Thyroid gland (tissue), 4 donors: Measurements from ENCODE around the gene CDK16.
A peak's percentile ranks its signal among the peaks of the same experiment; 100 is the strongest.

Source experiments
- CTCF ChIP-seq, 6 experiments: fragments of 200-600 bp in 3 of 6; fragments of 450-650 bp in 3 of 6; sonication (generic) in 3 of 6; IDR thresholded peaks; one replicate each; pipeline ENCODE4 v1.5.1; 2016 to 2019; ENCODE audit warnings: antibody characterized with exemption in 6 of 6, mild to moderate bottlenecking in 2 of 6, inconsistent platforms in 1 of 6, moderate library complexity in 1 of 6
- POLR2A ChIP-seq, 2 donors: fragments of 450-650 bp; IDR thresholded peaks; one replicate each; pipeline ENCODE4 v1.6.1; 2017; ENCODE audit warnings: antibody characterized with exemption in 2 of 2, mild to moderate bottlenecking in 2 of 2, moderate library complexity in 1 of 2

- TF ChIP-seq CTCF (IDR thresholded peaks at IDR 0.05) (no peak), POLR2A (IDR thresholded peaks at IDR 0.05) (peak in 1 of 2 donors; percentile 6)
These were observed 27.1 kb upstream of the CDK16 start for GRCh38 chrX:47191331-47191730.
